B cell (primary cell): ENCODE data around the gene UQCR10. TPM values are rescaled to one million over a fixed set of nuclear protein-coding genes. Genes with fewer than 3 reads are reported as not detected.

Source experiments
- ATAC-seq: fragments of 200-7000 bp; cut with Tn5 transposase; one replicate; pipeline ENCODE4 v1.10.0; 2021; ENCODE audit warnings: low read depth, mild to moderate bottlenecking, moderate number of reproducible peaks, moderate library complexity
- CTCF ChIA-PET: fragments of 350-600 bp; sonication (Branson Sonifier 250); formaldehyde crosslinking; loops from one replicate; lab custom pipeline; 2021; ENCODE audit warnings: antibody characterized with exemption, inconsistent platforms; lab: Charles Lee
- POLR2A ChIA-PET: fragments of 350-600 bp; sonication (Branson Sonifier 250); formaldehyde crosslinking; loops from one replicate; lab custom pipeline; 2021; ENCODE audit warnings: antibody characterized with exemption; lab: Charles Lee
- DNase-seq: peaks from one replicate; pipeline ENCODE4 v3.0.0; 2013
- H2AFZ ChIP-seq: 2 replicates; pipeline ENCODE4 v1.6.1; 2012; ENCODE audit warnings: mild to moderate bottlenecking, low read depth, low read length; ENCODE audit not compliant: insufficient read depth, poor library complexity, severe bottlenecking
- H3K27ac ChIP-seq, 2 donors: 1 replicate in 1 of 2; 2 replicates in 1 of 2; pipeline ENCODE4 v1.5.1; 2012 to 2013; ENCODE audit warnings: low read length in 2 of 2, mild to moderate bottlenecking in 2 of 2, moderate library complexity in 1 of 2
- H3K27me3 ChIP-seq, 4 experiments: fragments of 200-600 bp in 1 of 4; sonication (generic) in 1 of 4; replicated peaks in 1 of 4; 1 replicate in 2 of 4; 2 replicates in 2 of 4; pipeline versions ENCODE4 v1.6.1 to v1.7.0; 2013 to 2016; ENCODE audit warnings: low read length in 3 of 4, mild to moderate bottlenecking in 2 of 4, mixed read lengths in 1 of 4, moderate library complexity in 1 of 4; ENCODE audit not compliant: insufficient read depth in 4 of 4, control insufficient read depth in 3 of 4; ENCODE audit errors: control extremely low read depth in 1 of 4
- H3K36me3 ChIP-seq, 2 experiments: replicated peaks in 1 of 2; 1 replicate in 1 of 2; 2 replicates in 1 of 2; pipeline versions ENCODE4 v1.6.1 to v1.7.1; 2013; ENCODE audit warnings: low read length in 1 of 2; ENCODE audit not compliant: insufficient read depth in 2 of 2, control insufficient read depth in 1 of 2; ENCODE audit errors: control extremely low read depth in 1 of 2, extremely low read depth in 1 of 2
- H3K4me1 ChIP-seq, 2 donors: fragments of 200-600 bp in 1 of 2; sonication (generic) in 1 of 2; 1 replicate in 1 of 2; 2 replicates in 1 of 2; pipeline versions ENCODE4 v1.5.1 to v1.6.1; 2013 to 2017; ENCODE audit warnings: low read length in 2 of 2; ENCODE audit not compliant: control insufficient read depth in 2 of 2, insufficient read depth in 2 of 2
- H3K4me2 ChIP-seq: replicated peaks from 2 replicates; pipeline ENCODE3; 2012; ENCODE audit warnings: mild to moderate bottlenecking, low read depth, low read length; ENCODE audit not compliant: poor library complexity, severe bottlenecking
- H3K4me3 ChIP-seq, 5 experiments: fragments of 200-600 bp in 1 of 5; sonication (generic) in 1 of 5; 1 replicate in 3 of 5; 2 replicates in 2 of 5; pipeline versions ENCODE4 v1.5.1 to v1.7.0; 2011 to 2016; ENCODE audit warnings: low read length in 4 of 5, mild to moderate bottlenecking in 4 of 5, low read depth in 2 of 5, control low read depth in 1 of 5, moderate library complexity in 1 of 5; ENCODE audit not compliant: insufficient read depth in 1 of 5; ENCODE audit errors: control extremely low read depth in 1 of 5, extremely low read depth in 1 of 5
- H3K79me2 ChIP-seq: fragments of 200-600 bp; sonication (generic); one replicate; pipeline ENCODE4 v1.6.0; 2016; ENCODE audit warnings: low read length; ENCODE audit not compliant: control insufficient read depth, insufficient read depth
- H3K9ac ChIP-seq: fragments of 200-600 bp; sonication (generic); 2 replicates; pipeline ENCODE4 v1.6.1; 2017; ENCODE audit warnings: mild to moderate bottlenecking, low read length, moderate library complexity
- H3K9me3 ChIP-seq, 3 donors: one replicate each; pipeline versions ENCODE4 v1.6.1 to v1.7.1; 2013; ENCODE audit warnings: low read length in 2 of 3; ENCODE audit not compliant: control insufficient read depth in 2 of 3, insufficient read depth in 1 of 3; ENCODE audit errors: control extremely low read depth in 1 of 3
- H4K20me1 ChIP-seq: 2 replicates; pipeline ENCODE4 v1.6.0; 2012; ENCODE audit warnings: mild to moderate bottlenecking, low read length; ENCODE audit not compliant: insufficient read depth, control insufficient read depth, poor library complexity, severe bottlenecking
- H3K27ac Mint-ChIP-seq: one replicate; pipeline ENCODE4 v1.8.0; 2021; ENCODE audit warnings: mixed read lengths
- H3K27me3 Mint-ChIP-seq: one replicate; pipeline ENCODE4 v1.8.0; 2021; ENCODE audit warnings: mixed read lengths
- H3K4me1 Mint-ChIP-seq: one replicate; pipeline ENCODE4 v1.8.0; 2021; ENCODE audit warnings: mixed read lengths
- H3K4me3 Mint-ChIP-seq: one replicate; pipeline ENCODE4 v1.8.0; 2021; ENCODE audit warnings: mixed read lengths
- H3K9me3 Mint-ChIP-seq: one replicate; pipeline ENCODE4 v1.8.0; 2022; ENCODE audit warnings: mixed read lengths; ENCODE audit not compliant: insufficient read depth
- EZH2 ChIP-seq: IDR thresholded peaks from 2 replicates; pipeline ENCODE4 v1.6.1; 2012; ENCODE audit warnings: borderline replicate concordance, low read depth, mild to moderate bottlenecking, moderate library complexity, low read length; ENCODE audit not compliant: insufficient read depth, poor library complexity, severe bottlenecking
- WGBS: methylation state at CpG from one replicate; pipeline ENCODE4 v1.1.5; 2013; ENCODE audit warnings: missing lambda C conversion rate; ENCODE audit not compliant: insufficient coverage; 5-methylcytosine and 5-hydroxymethylcytosine counted together
- intact Hi-C: fragments of 100-400 bp; cut with micrococcal nuclease; formaldehyde crosslinking; loops from one replicate; pipeline ENCODE4 v1.10.0; 2022
- polyA plus RNA-seq: library from polyadenylated mRNA; depleted of rRNA; stranded (reverse); fragments of >200 nt; gene quantifications from 2 replicates; pipeline ENCODE4 v1.2.3, GENCODE V29; 2012
- total RNA-seq, 2 donors: library from RNA; stranded (reverse); fragments of 120-200 nt in 1 of 2; gene quantifications; 1 replicate in 1 of 2; 2 replicates in 1 of 2; pipeline versions ENCODE4 v1.2.3 to v1.2.4, GENCODE V29; 2013 to 2022
- TF ChIP-seq, protein P1 (sequence below): fragments of 200-600 bp; IDR thresholded peaks from one replicate; pipeline ENCODE4 v1.8.0; 2022; ENCODE audit warnings: antibody characterized with exemption, mild to moderate bottlenecking

UQCR10 gene
- total and polyA plus RNA-seq, 2 donors (not counting 1 experiment from before 2014, with no cell fraction given) = 41.0 to 67.6 TPM

DNA sequence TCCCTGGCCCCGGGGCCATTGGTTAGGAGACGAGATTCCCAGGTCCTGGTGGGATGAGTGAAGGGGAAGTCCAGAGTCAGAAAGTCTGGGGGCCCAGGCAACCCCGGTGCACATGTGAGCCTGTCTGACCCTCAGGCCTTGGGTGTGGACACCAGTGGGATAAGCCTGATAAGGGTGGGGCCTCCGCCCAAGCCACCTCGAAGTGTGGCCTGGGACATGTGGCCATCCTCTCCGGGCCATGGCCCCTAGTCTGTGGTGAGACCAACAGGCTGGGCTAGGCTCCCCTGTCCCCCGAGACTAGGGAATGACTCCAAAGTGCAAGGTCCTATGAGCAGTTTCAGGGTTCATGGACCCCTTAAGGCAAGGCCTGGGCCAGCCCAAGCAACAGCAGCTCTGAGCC, 41.1 kb upstream of the UQCR10 start:
- H3K27ac ChIP-seq = no peak overlapping the region
- peaks cover 7% of the 10 kb centered on the region for H3K27me3 Mint-ChIP-seq
- H3K4me3 ChIP-seq = no peak overlapping the region
- H2AFZ ChIP-seq = no peak overlapping the region
- H3K4me1 Mint-ChIP-seq = peaks cover 2% of the 10 kb centered on the region
- no peak for ATAC-seq
- no peak overlapping the region for H3K27ac Mint-ChIP-seq
- H4K20me1 ChIP-seq = no peaks in the 10 kb centered on the region
- WGBS = 77% methylated on average over 7 of the region's 7 CpGs
- ChIA-PET CTCF (interaction anchor here (0.8 kb wide), 1 partner anchor 137 kb away, joined by 4 read pairs; no protein-coding TSS in a partner anchor), POLR2A (no interaction called here)
- peaks cover 0 to 18% (median 2%) of the 10 kb centered on the region in 4 experiments for H3K27me3 ChIP-seq
- no peak overlapping the region for H3K4me2 ChIP-seq
- no peaks in the 10 kb centered on the region for H3K79me2 ChIP-seq
- TF ChIP-seq, protein P1, sequence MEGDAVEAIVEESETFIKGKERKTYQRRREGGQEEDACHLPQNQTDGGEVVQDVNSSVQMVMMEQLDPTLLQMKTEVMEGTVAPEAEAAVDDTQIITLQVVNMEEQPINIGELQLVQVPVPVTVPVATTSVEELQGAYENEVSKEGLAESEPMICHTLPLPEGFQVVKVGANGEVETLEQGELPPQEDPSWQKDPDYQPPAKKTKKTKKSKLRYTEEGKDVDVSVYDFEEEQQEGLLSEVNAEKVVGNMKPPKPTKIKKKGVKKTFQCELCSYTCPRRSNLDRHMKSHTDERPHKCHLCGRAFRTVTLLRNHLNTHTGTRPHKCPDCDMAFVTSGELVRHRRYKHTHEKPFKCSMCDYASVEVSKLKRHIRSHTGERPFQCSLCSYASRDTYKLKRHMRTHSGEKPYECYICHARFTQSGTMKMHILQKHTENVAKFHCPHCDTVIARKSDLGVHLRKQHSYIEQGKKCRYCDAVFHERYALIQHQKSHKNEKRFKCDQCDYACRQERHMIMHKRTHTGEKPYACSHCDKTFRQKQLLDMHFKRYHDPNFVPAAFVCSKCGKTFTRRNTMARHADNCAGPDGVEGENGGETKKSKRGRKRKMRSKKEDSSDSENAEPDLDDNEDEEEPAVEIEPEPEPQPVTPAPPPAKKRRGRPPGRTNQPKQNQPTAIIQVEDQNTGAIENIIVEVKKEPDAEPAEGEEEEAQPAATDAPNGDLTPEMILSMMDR = no peak
- no peak for TF ChIP-seq EZH2
- H3K9me3 ChIP-seq = no peaks in the 10 kb centered on the region
- intact Hi-C loops = no loop called here
- no peak for DNase-seq
- no peak overlapping the region for H3K4me3 Mint-ChIP-seq
- no peaks in the 10 kb centered on the region for H3K9me3 Mint-ChIP-seq
- H3K4me1 ChIP-seq = no peaks in the 10 kb centered on the region
- H3K36me3 ChIP-seq = no peaks in the 10 kb centered on the region
- no peak overlapping the region for H3K9ac ChIP-seq

DNA sequence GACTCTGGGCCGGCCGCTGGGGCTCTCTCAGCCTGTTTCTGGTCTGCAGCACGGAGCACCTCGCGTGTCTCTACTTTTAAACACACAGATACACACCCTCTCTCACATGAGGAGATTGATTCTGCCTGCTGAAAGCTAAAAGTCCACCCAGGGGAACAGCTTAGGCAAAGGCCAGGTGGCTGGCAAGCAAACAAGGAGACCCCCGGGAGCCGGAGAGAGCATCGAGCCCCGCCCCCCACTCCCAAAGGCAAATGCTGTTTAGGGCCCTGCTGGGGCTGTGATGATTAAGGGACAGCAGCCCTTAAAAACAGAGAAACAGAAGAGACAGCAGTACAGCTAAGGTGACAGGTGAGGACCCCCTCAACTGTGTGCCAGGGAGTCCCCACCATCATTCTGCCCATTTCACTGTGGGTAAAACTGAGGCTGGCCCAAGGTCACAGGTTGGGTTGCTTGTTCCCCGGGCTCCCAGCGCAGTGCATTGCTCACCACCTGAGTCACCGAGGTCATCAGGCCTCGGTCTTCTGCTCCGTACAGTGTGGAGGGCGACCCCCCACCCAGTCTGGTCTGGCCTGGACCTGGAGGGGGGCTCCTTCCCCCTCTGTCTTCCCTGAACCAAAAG, 40.5 kb upstream of the UQCR10 start:
- H3K27me3 ChIP-seq = peaks cover 0 to 13% (median 0%) of the 10 kb centered on the region in 4 experiments
- no peaks in the 10 kb centered on the region for H3K79me2 ChIP-seq
- no peak overlapping the region for H3K4me3 ChIP-seq
- no peak for DNase-seq
- no peak overlapping the region for H3K27ac Mint-ChIP-seq
- H3K27me3 Mint-ChIP-seq = peaks cover 3% of the 10 kb centered on the region
- no peak overlapping the region for H3K27ac ChIP-seq
- WGBS = 47% methylated on average over 12 of the region's 15 CpGs
- H3K36me3 ChIP-seq = no peaks in the 10 kb centered on the region
- H3K4me1 Mint-ChIP-seq = no peaks in the 10 kb centered on the region
- H3K9me3 Mint-ChIP-seq = no peaks in the 10 kb centered on the region
- H3K4me3 Mint-ChIP-seq = no peak overlapping the region
- H3K4me2 ChIP-seq = no peak overlapping the region
- ChIA-PET POLR2A (no interaction called here), CTCF (interaction anchor here (0.8 kb wide), 1 partner anchor 137 kb away, joined by 4 read pairs; no protein-coding TSS in a partner anchor)
- H3K4me1 ChIP-seq = no peaks in the 10 kb centered on the region
- intact Hi-C loops = no loop called here
- H3K9me3 ChIP-seq = no peaks in the 10 kb centered on the region
- H4K20me1 ChIP-seq = no peaks in the 10 kb centered on the region
- H3K9ac ChIP-seq = no peak overlapping the region
- ATAC-seq = no peak
- H2AFZ ChIP-seq = no peak overlapping the region
- no peak for TF ChIP-seq EZH2
- TF ChIP-seq, protein P1 = no peak
